Posterior vena cava (tissue), 2 donors: ENCODE results near the gene SLC52A1. TPM values are rescaled to one million over a fixed set of nuclear protein-coding genes. Genes with fewer than 3 reads are reported as not detected.
"Not testable (repeated sequence)": the region's sequence is repeated elsewhere in the genome, so short reads cannot be mapped to it uniquely, and the experiment has no call there.

Experiments
- DNase-seq: peaks from one replicate; pipeline ENCODE4 v3.0.0-alpha.2; 2020; ENCODE audit warnings: low spot score
- intact Hi-C, 2 donors: fragments of 100-400 bp; cut with DNase I; formaldehyde crosslinking; loops; one replicate each; pipeline versions ENCODE4 v1.14.1 to v1.14.2; 2022 to 2023
- long read RNA-seq, 2 donors: library from polyadenylated mRNA; unstranded; transcript quantifications; one replicate each; pipeline ENCODE4 v2.0.0, GENCODE V29; 2020 to 2021
- total RNA-seq, 2 donors: library from RNA; stranded (reverse); fragmentation: NEBNext Ultra II Directional; extraction: Animal tissue kit (Norgen Biotek cat#: 25700); gene quantifications; one replicate each; pipeline ENCODE4 v1.2.1, GENCODE V29; 2021
- donor health status: DM: yes; HTN: yes; CAD: no.
- donor health status: DM: yes; HTN: yes; CAD: no.

SLC52A1 gene
- total RNA-seq, result under 1 TPM in 1 of 2 donors, not detected in 1; 0.14 TPM
- long read RNA-seq, donor 1, result 0 reads
- long read RNA-seq, donor 2, result 0 reads

GRCh38 chr17:5035315-5035714 is at the start of gene SLC52A1:
Gene SLC52A1, minus strand, starts transcription at chr17:5035426. Its CDS starts 820 bp downstream, at chr17:5034606.
- no peak for DNase-seq
- intact Hi-C loops, result no loop called here

- intact Hi-C loops, result no loop called here
- no peak for DNase-seq
Measured at GRCh38 chr17:5080591-5080990, 45.4 kb upstream of the SLC52A1 start.

- intact Hi-C loops, result no loop called here
- peak; percentile 96 for DNase-seq
Measured at GRCh38 chr17:5078106-5079028, 43.1 kb upstream of the SLC52A1 start, which contains the start of gene ZFP3. Gene ZFP3, plus strand, starts transcription at chr17:5078467. Its CDS starts 13,038 bp downstream, at chr17:5091505.

GRCh38 chr17:5077781-5078105 is 42.5 kb upstream of the SLC52A1 start:
- DNase-seq, result no peak
- intact Hi-C loops, result no loop called here

- DNase-seq, intact Hi-C loops: not testable (repeated sequence)
Measured at GRCh38 chr17:5077275-5077674, 42.0 kb upstream of the SLC52A1 start.

GRCh38 chr17:5075472-5075871 is 40.2 kb upstream of the SLC52A1 start:
- intact Hi-C loops, DNase-seq: not testable (repeated sequence)

- intact Hi-C loops, result loop anchor here (1.0 to 10.0 kb wide), 2 partner anchors 47 to 165 kb away; partner anchors contain the start of genes CHRNE (in 2 of the 2) and USP6 (in 1 of the 2)
- no peak for DNase-seq
Measured at GRCh38 chr17:5069724-5070123, 34.5 kb upstream of the SLC52A1 start.

- intact Hi-C loops, result loop anchor here (10.0 kb wide), 1 partner anchor 163 kb away; the partner anchor contains the start of gene CHRNE (in 2 of the 2)
- DNase-seq, result no peak
Measured at GRCh38 chr17:5068236-5068635, 33.0 kb upstream of the SLC52A1 start.

GRCh38 chr17:5065227-5065744 is 30.1 kb upstream of the SLC52A1 start:
- intact Hi-C loops, result loop anchor here (10.0 kb wide), 1 partner anchor 160 kb away; the partner anchor contains the start of gene CHRNE (in 2 of the 2)
- no peak for DNase-seq

GRCh38 chr17:5055543-5055942 is 20.3 kb upstream of the SLC52A1 start:
- no peak for DNase-seq
- intact Hi-C loops, result no loop called here

GRCh38 chr17:5050278-5050677 is 15.1 kb upstream of the SLC52A1 start:
- intact Hi-C loops, result no loop called here
- DNase-seq, result no peak

- intact Hi-C loops, result no loop called here
- no peak for DNase-seq
Measured at GRCh38 chr17:5049314-5049841, 14.2 kb upstream of the SLC52A1 start.

- intact Hi-C loops, result no loop called here
- no peak for DNase-seq
Measured at GRCh38 chr17:5047446-5047845, 12.2 kb upstream of the SLC52A1 start.

- no peak for DNase-seq
- intact Hi-C loops, result no loop called here
Measured at GRCh38 chr17:5045496-5045895, 10.3 kb upstream of the SLC52A1 start.

- no peak for DNase-seq
- intact Hi-C loops, result no loop called here
Measured at GRCh38 chr17:5044630-5045029, 9.4 kb upstream of the SLC52A1 start.

GRCh38 chr17:5043524-5043923 is 8.3 kb upstream of the SLC52A1 start:
- intact Hi-C loops, result no loop called here
- no peak for DNase-seq

GRCh38 chr17:5042157-5043022 is 7.2 kb upstream of the SLC52A1 start:
- no peak for DNase-seq
- intact Hi-C loops, result no loop called here

GRCh38 chr17:5034651-5035050 is 575 bp downstream of the SLC52A1 start:
- DNase-seq, result no peak
- intact Hi-C loops, result no loop called here

- intact Hi-C loops, result no loop called here
- DNase-seq, result no peak
Measured at GRCh38 chr17:5034063-5034462, 1.2 kb downstream of the SLC52A1 start.
